NCI-H1105 (cell line): ENCODE data around the gene MATCAP1.

Experiments
- DNase-seq: peaks from one replicate; lab custom pipeline; 2025; lab: John Stamatoyannopoulos, UW

The MATCAP1 gene

DNA sequence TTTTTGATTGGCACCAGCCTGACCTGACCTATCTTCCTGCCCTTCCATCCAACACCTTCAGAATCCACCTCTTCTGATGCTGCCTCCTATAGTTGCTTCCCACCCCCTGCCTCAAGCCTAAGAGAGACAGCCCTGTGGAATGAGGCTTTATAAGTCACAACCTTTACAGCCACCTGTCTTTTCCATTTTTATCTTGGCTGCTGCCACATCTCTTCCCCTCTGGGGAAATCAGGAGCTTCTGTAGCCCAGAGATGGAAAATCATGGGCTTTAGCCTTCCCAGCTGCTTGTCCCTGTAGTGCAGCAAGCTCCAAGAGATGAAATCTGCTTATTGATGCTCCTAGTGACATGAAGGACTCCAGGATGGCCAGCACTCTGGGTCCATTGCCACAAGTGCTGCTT lies 55.3 kb downstream of the MATCAP1 start:
- DNase-seq: no peak
